Endodermal cell (in vitro differentiated cells): ENCODE measurements around the gene SNAP29. TPM values are rescaled to one million over a fixed set of nuclear protein-coding genes. Genes with fewer than 3 reads are reported as not detected.

Source experiments
- DNase-seq: peaks from one replicate; pipeline ENCODE4 v3.0.0-alpha.2; 2017
- H3K27ac ChIP-seq: 2 replicates; pipeline ENCODE4 v1.5.1; 2013; ENCODE audit warnings: mild to moderate bottlenecking, low read depth, low read length, moderate library complexity
- H3K27me3 ChIP-seq: 2 replicates; pipeline ENCODE4 v1.6.1; 2013; ENCODE audit warnings: mild to moderate bottlenecking, low read length, moderate library complexity; ENCODE audit not compliant: insufficient read depth, control insufficient read depth, poor library complexity, severe bottlenecking
- H3K36me3 ChIP-seq: 2 replicates; pipeline ENCODE4 v1.7.0; 2013; ENCODE audit warnings: mild to moderate bottlenecking, low read length, moderate library complexity; ENCODE audit not compliant: control insufficient read depth, insufficient read depth
- H3K4me1 ChIP-seq: one replicate; pipeline ENCODE4 v1.7.0; 2013; ENCODE audit warnings: low read length; ENCODE audit not compliant: control insufficient read depth, insufficient read depth
- H3K4me3 ChIP-seq: 2 replicates; pipeline ENCODE4 v1.5.1; 2013; ENCODE audit warnings: mild to moderate bottlenecking, low read length, moderate library complexity
- H3K9ac ChIP-seq: 2 replicates; pipeline ENCODE4 v1.6.1; 2013; ENCODE audit warnings: mild to moderate bottlenecking, low read length, moderate library complexity; ENCODE audit not compliant: poor library complexity, severe bottlenecking; ENCODE audit errors: extremely low read depth
- H3K9me3 ChIP-seq: 2 replicates; pipeline ENCODE4 v1.6.1; 2013; ENCODE audit warnings: mild to moderate bottlenecking, low read length, moderate library complexity; ENCODE audit not compliant: control insufficient read depth
- H3K27ac Mint-ChIP-seq: 2 replicates; pipeline ENCODE4 v1.8.0; 2020; ENCODE audit warnings: mixed read lengths
- H3K27me3 Mint-ChIP-seq: 2 replicates; pipeline ENCODE4 v1.8.0; 2021; ENCODE audit warnings: mild to moderate bottlenecking, mixed read lengths; ENCODE audit not compliant: insufficient read depth
- H3K36me3 Mint-ChIP-seq: 2 replicates; pipeline ENCODE4 v1.8.0; 2020; ENCODE audit warnings: low read depth, mixed read lengths
- H3K4me1 Mint-ChIP-seq: 2 replicates; pipeline ENCODE4 v1.8.0; 2020; ENCODE audit warnings: mixed read lengths
- H3K4me3 Mint-ChIP-seq: 2 replicates; pipeline ENCODE4 v1.8.0; 2020; ENCODE audit warnings: mild to moderate bottlenecking, moderate library complexity, mixed read lengths
- H3K9me3 Mint-ChIP-seq: 2 replicates; pipeline ENCODE4 v1.8.0; 2020; ENCODE audit warnings: mild to moderate bottlenecking, mixed read lengths
- CTCF ChIP-seq: fragments of 200-600 bp; sonication (generic); conservative IDR thresholded peaks from 2 replicates; pipeline ENCODE4 v1.5.0; 2021; ENCODE audit warnings: antibody characterized with exemption, mild to moderate bottlenecking
- WGBS, 2 experiments: methylation state at CpG; one replicate each; pipeline versions ENCODE4 v1.1.5 to v1.1.7; 2013; ENCODE audit warnings: missing lambda C conversion rate in 2 of 2, mixed read lengths in 1 of 2; ENCODE audit not compliant: insufficient coverage in 1 of 2, insufficient read length in 1 of 2; 5-methylcytosine and 5-hydroxymethylcytosine counted together
- total RNA-seq, 2 donors: library from RNA; stranded (reverse); fragmentation: NEBNext Ultra II Directional in 1 of 2; extraction: Animal tissue kit (Norgen Biotek cat#: 25700) in 1 of 2; gene quantifications; 2 replicates in 1 of 2; 3 replicates in 1 of 2; pipeline ENCODE4 v1.2.1, GENCODE V29; 2021

The SNAP29 gene
- total RNA-seq, 2 donors from 2014 or later = 16.5 to 21.8 TPM

GRCh38 chr22:20844055-20845037, 14.5 kb upstream of the SNAP29 start:
- Mint-ChIP-seq H3K27ac (no peak overlapping the region), H3K9me3 (no peaks in the 10 kb centered on the region), H3K4me1 (peaks cover 20% of the 10 kb centered on the region), H3K27me3 (no peaks in the 10 kb centered on the region), H3K36me3 (no peaks in the 10 kb centered on the region), H3K4me3 (no peak overlapping the region)
- no peaks in the 10 kb centered on the region for H3K36me3 ChIP-seq
- 89 to 90% methylated on average over 2 to 3 of the region's 5 CpGs for WGBS, 2 experiments
- no peak overlapping the region for H3K9ac ChIP-seq
- H3K4me1 ChIP-seq = peaks cover 5% of the 10 kb centered on the region
- no peaks in the 10 kb centered on the region for H3K27me3 ChIP-seq
- H3K4me3 ChIP-seq = no peak overlapping the region
- H3K27ac ChIP-seq = no peak overlapping the region
- DNase-seq = peak; percentile 3
- TF ChIP-seq CTCF = no peak
- no peaks in the 10 kb centered on the region for H3K9me3 ChIP-seq

GRCh38 chr22:20847318-20847822, 11.4 kb upstream of the SNAP29 start:
- H3K27me3 Mint-ChIP-seq = no peaks in the 10 kb centered on the region
- H3K4me1 Mint-ChIP-seq = peaks cover 4% of the 10 kb centered on the region
- Histone ChIP-seq H3K9ac (no peak overlapping the region), H3K4me1 (no peaks in the 10 kb centered on the region), H3K9me3 (no peaks in the 10 kb centered on the region), H3K4me3 (no peak overlapping the region), H3K27me3 (no peaks in the 10 kb centered on the region), H3K27ac (no peak overlapping the region), H3K36me3 (no peaks in the 10 kb centered on the region)
- no peak overlapping the region for H3K4me3 Mint-ChIP-seq
- TF ChIP-seq CTCF = no peak
- H3K36me3 Mint-ChIP-seq = no peaks in the 10 kb centered on the region
- H3K27ac Mint-ChIP-seq = no peak overlapping the region
- WGBS, 2 experiments = 94 to 96% methylated on average over 2 of the region's 2 CpGs
- H3K9me3 Mint-ChIP-seq = no peaks in the 10 kb centered on the region
- DNase-seq = peak; percentile 20

GRCh38 chr22:20852076-20852475, 6.7 kb upstream of the SNAP29 start:
- H3K9me3 Mint-ChIP-seq = no peaks in the 10 kb centered on the region
- DNase-seq = peak; percentile 25
- Histone ChIP-seq H3K4me1 (peaks cover 3% of the 10 kb centered on the region), H3K9me3 (no peaks in the 10 kb centered on the region), H3K4me3 (no peak overlapping the region), H3K27ac (no peak overlapping the region), H3K27me3 (no peaks in the 10 kb centered on the region), H3K9ac (no peak overlapping the region), H3K36me3 (no peaks in the 10 kb centered on the region)
- WGBS, 2 experiments = 83 to 100% methylated on average over 2 to 3 of the region's 4 CpGs
- no peak for TF ChIP-seq CTCF
- no peaks in the 10 kb centered on the region for H3K36me3 Mint-ChIP-seq
- H3K4me1 Mint-ChIP-seq = peaks cover 13% of the 10 kb centered on the region
- no peak overlapping the region for H3K4me3 Mint-ChIP-seq
- no peaks in the 10 kb centered on the region for H3K27me3 Mint-ChIP-seq
- no peak overlapping the region for H3K27ac Mint-ChIP-seq
